Stomach (tissue), 9 donors: ENCODE measurements around the gene DCAF8. TPM values are rescaled to one million over a fixed set of nuclear protein-coding genes. Genes with fewer than 3 reads are reported as not detected.

Source experiments
- DNase-seq, 2 donors: peaks; one replicate each; pipeline versions ENCODE4 v3.0.0 to v3.0.0-alpha.2; 2013 to 2019
- H3K27ac ChIP-seq, 5 donors: fragments of 200-600 bp in 4 of 5; sonication (generic) in 4 of 5; one replicate each; pipeline ENCODE4 v1.5.1; 2013 to 2019; ENCODE audit warnings: mild to moderate bottlenecking in 1 of 5, moderate library complexity in 1 of 5
- H3K27me3 ChIP-seq, 3 donors: fragments of 200-600 bp; sonication (generic); one replicate each; pipeline ENCODE4 v1.5.1; 2017 to 2019; ENCODE audit warnings: mixed run types in 1 of 3
- H3K36me3 ChIP-seq, 4 donors: fragments of 200-600 bp; sonication (generic); 1 replicate in 3 of 4; 2 replicates in 1 of 4; pipeline ENCODE4 v1.5.1; 2016 to 2019
- H3K4me1 ChIP-seq, 4 donors: fragments of 200-600 bp; sonication (generic); one replicate each; pipeline ENCODE4 v1.5.1; 2016 to 2019
- H3K4me3 ChIP-seq, 4 donors: fragments of 200-600 bp; sonication (generic) in 3 of 4; one replicate each; pipeline ENCODE4 v1.5.1; 2016 to 2019; ENCODE audit warnings: mild to moderate bottlenecking in 1 of 4
- H3K9me3 ChIP-seq, 4 donors: fragments of 200-600 bp; sonication (generic); one replicate each; pipeline ENCODE4 v1.5.1; 2016 to 2019
- CTCF ChIP-seq, 7 experiments: fragments of 450-650 bp in 4 of 7; fragments of 200-600 bp in 3 of 7; sonication (generic) in 3 of 7; IDR thresholded peaks; one replicate each; pipeline ENCODE4 v1.5.1; 2016 to 2019; ENCODE audit warnings: antibody characterized with exemption in 7 of 7, control low read depth in 2 of 7, mild to moderate bottlenecking in 1 of 7
- EP300 ChIP-seq: sonication (generic); formaldehyde crosslinking; IDR thresholded peaks from one replicate; pipeline ENCODE4 v1.6.1; 2017; ENCODE audit warnings: antibody characterized with exemption
- POLR2A ChIP-seq, 4 donors: fragments of 450-650 bp; IDR thresholded peaks; one replicate each; pipeline ENCODE4 v1.6.1; 2016; ENCODE audit warnings: antibody characterized with exemption in 4 of 4, control low read depth in 2 of 4, mild to moderate bottlenecking in 1 of 4, moderate library complexity in 1 of 4
- POLR2AphosphoS5 ChIP-seq, 3 donors: sonication (generic); formaldehyde crosslinking; IDR thresholded peaks; one replicate each; pipeline ENCODE4 v1.6.1; 2016; ENCODE audit warnings: antibody characterized with exemption in 3 of 3
- WGBS, 5 donors: extraction: QIAGEN DNeasy Blood & Tissue Kit in 3 of 5; methylation state at CpG; one replicate each; pipeline versions ENCODE4 v1.1.5 to v1.1.7; 2013 to 2018; 5-methylcytosine and 5-hydroxymethylcytosine counted together
- intact Hi-C: fragments of 100-400 bp; cut with DNase I; formaldehyde crosslinking; loops from one replicate; pipeline ENCODE4 v1.15.1; 2023; ENCODE audit warnings: low total_unique reads
- polyA plus RNA-seq, 3 donors: library from polyadenylated mRNA; stranded (reverse); fragments of 200-250 nt; gene quantifications; one replicate each; pipeline ENCODE4 v1.2.3, GENCODE V29; 2013
- total RNA-seq, 5 donors: library from RNA; depleted of rRNA; stranded (reverse); fragments of >200 nt; gene quantifications; one replicate each; pipeline versions ENCODE4 v1.1.0 to v1.2.3, GENCODE V29; 2014 to 2016
- donor health status: healthy with polysubstance abuse.
- donor health status: Bipolar disorder and iron deficiency.
- donor health status: healthy.

Gene DCAF8
- total and polyA plus RNA-seq, 8 donors, result 39.4 to 267 (median 86.4) TPM

- no peak overlapping the region for H3K4me3 ChIP-seq
- TF ChIP-seq POLR2A (IDR thresholded peaks at IDR 0.05), result no peak
- TF ChIP-seq CTCF (IDR thresholded peaks at IDR 0.05), result no peak
- no peak for TF ChIP-seq EP300
- TF ChIP-seq POLR2AphosphoS5 (IDR thresholded peaks at IDR 0.05), result no peak
- intact Hi-C loops, result no loop called here
- H3K27ac ChIP-seq, result no peak overlapping the region
- H3K36me3 ChIP-seq, result peaks cover 65 to 100% (median 93%) of the 10 kb centered on the region in 4 donors
- H3K9me3 ChIP-seq, result no peaks in the 10 kb centered on the region
- peaks cover 23 to 49% (median 40%) of the 10 kb centered on the region in 4 donors for H3K4me1 ChIP-seq
- no peaks in the 10 kb centered on the region for H3K27me3 ChIP-seq
- no peak for DNase-seq
These were observed 41.3 kb downstream of the DCAF8 start for GRCh38 chr1:160221089-160221488.

GRCh38 chr1:160220301-160220700 lies 42.0 kb downstream of the DCAF8 start:
- H3K4me3 ChIP-seq, result no peak overlapping the region

GRCh38 chr1:160219062-160219929 lies 43.1 kb downstream of the DCAF8 start:
- 55 to 66% (median 64%) methylated on average over 4 of the region's 4 CpGs for WGBS, 5 donors
- Histone ChIP-seq H3K4me1 (peaks cover 23 to 51% (median 40%) of the 10 kb centered on the region in 4 donors), H3K4me3 (no peak overlapping the region), H3K27ac (peak overlapping the region in 4 of 5 donors; percentile 48 to 76 (median 56)), H3K9me3 (no peaks in the 10 kb centered on the region), H3K27me3 (no peaks in the 10 kb centered on the region), H3K36me3 (peaks cover 65 to 100% (median 93%) of the 10 kb centered on the region in 4 donors)
- intact Hi-C loops, result no loop called here
- DNase-seq, result peak; percentile 45 to 82
- no peak for TF ChIP-seq EP300
- no peak for TF ChIP-seq POLR2A (IDR thresholded peaks at IDR 0.05)
- TF ChIP-seq CTCF (IDR thresholded peaks at IDR 0.05), result peak in 5 of 7 experiments; percentile 38 to 52 (median 42)
- TF ChIP-seq POLR2AphosphoS5 (IDR thresholded peaks at IDR 0.05), result peak in 1 of 3 donors; percentile 37

More at GRCh38 chr1:160220301-160220700, 42.0 kb downstream of the DCAF8 start:
- TF ChIP-seq POLR2AphosphoS5 (IDR thresholded peaks at IDR 0.05) (no peak), EP300 (no peak), POLR2A (IDR thresholded peaks at IDR 0.05) (no peak), CTCF (IDR thresholded peaks at IDR 0.05) (no peak)
- DNase-seq, result no peak
- 27 to 81% (median 67%) methylated on average over 2 of the region's 2 CpGs for WGBS, 5 donors
- H3K27ac ChIP-seq, result peak overlapping the region in 2 of 5 donors; percentile 48 to 76
- H3K36me3 ChIP-seq, result peaks cover 65 to 100% (median 93%) of the 10 kb centered on the region in 4 donors
- peaks cover 23 to 49% (median 40%) of the 10 kb centered on the region in 4 donors for H3K4me1 ChIP-seq
- H3K27me3 ChIP-seq, result no peaks in the 10 kb centered on the region
- H3K9me3 ChIP-seq, result no peaks in the 10 kb centered on the region
- intact Hi-C loops, result no loop called here

GRCh38 chr1:160217481-160218051 lies 44.8 kb downstream of the DCAF8 start:
- peaks cover 65 to 100% (median 93%) of the 10 kb centered on the region in 4 donors for H3K36me3 ChIP-seq
- TF ChIP-seq CTCF (IDR thresholded peaks at IDR 0.05), result no peak
- TF ChIP-seq EP300, result no peak
- no peak for TF ChIP-seq POLR2AphosphoS5 (IDR thresholded peaks at IDR 0.05)
- no peak for TF ChIP-seq POLR2A (IDR thresholded peaks at IDR 0.05)
- intact Hi-C loops, result no loop called here
- no peaks in the 10 kb centered on the region for H3K27me3 ChIP-seq
- peaks cover 23 to 53% (median 40%) of the 10 kb centered on the region in 4 donors for H3K4me1 ChIP-seq
- DNase-seq, result peak; percentile 40 to 49
- H3K9me3 ChIP-seq, result no peaks in the 10 kb centered on the region
- H3K4me3 ChIP-seq, result no peak overlapping the region
- 37 to 59% (median 43%) methylated on average over 10 of the region's 10 CpGs for WGBS, 5 donors
- peak overlapping the region; percentile 23 to 76 (median 48) for H3K27ac ChIP-seq
